ENCODE measurements around the gene ERN1.

The ERN1 gene

GRCh38 chr17:64157669-64158180 lies 27.8 kb upstream of the ERN1 start:
- no peak for DNase-seq

GRCh38 chr17:64156670-64157069 lies 26.7 kb upstream of the ERN1 start:
- DNase-seq: no peak

- no peak for DNase-seq
Observed at GRCh38 chr17:64155751-64156544, 26.0 kb upstream of the ERN1 start.

GRCh38 chr17:64155129-64155528 lies 25.2 kb upstream of the ERN1 start:
- no peak for DNase-seq

- no peak for DNase-seq
Observed at GRCh38 chr17:64154717-64155116, 24.8 kb upstream of the ERN1 start.

- DNase-seq: no peak
Observed at GRCh38 chr17:64154313-64154695, 24.4 kb upstream of the ERN1 start.

- DNase-seq: no peak
Observed at GRCh38 chr17:64153565-64154312, 23.8 kb upstream of the ERN1 start.

GRCh38 chr17:64152428-64153125 lies 22.6 kb upstream of the ERN1 start:
- DNase-seq: peak; percentile 83

- no peak for DNase-seq
Observed at GRCh38 chr17:64151016-64151368, 21.0 kb upstream of the ERN1 start.

GRCh38 chr17:64150237-64151015 lies 20.5 kb upstream of the ERN1 start:
- DNase-seq: no peak

- DNase-seq: no peak
Observed at GRCh38 chr17:64149196-64149595, 19.3 kb upstream of the ERN1 start.

- peak; percentile 59 for DNase-seq
Observed at GRCh38 chr17:64148699-64149098, 18.8 kb upstream of the ERN1 start.

GRCh38 chr17:64148017-64148631 lies 18.2 kb upstream of the ERN1 start:
- DNase-seq: peak; percentile 57

GRCh38 chr17:64147110-64148016 lies 17.4 kb upstream of the ERN1 start:
- DNase-seq: no peak

GRCh38 chr17:64146418-64147109 lies 16.6 kb upstream of the ERN1 start:
- DNase-seq: peak; percentile 68

- peak; percentile 100 for DNase-seq
Observed at GRCh38 chr17:64145751-64146417, 15.9 kb upstream of the ERN1 start.

GRCh38 chr17:64145375-64145750 lies 15.4 kb upstream of the ERN1 start:
- no peak for DNase-seq

GRCh38 chr17:64139542-64139941 lies 9.6 kb upstream of the ERN1 start:
- no peak for DNase-seq

GRCh38 chr17:64138441-64138840 lies 8.5 kb upstream of the ERN1 start:
- DNase-seq: no peak

- DNase-seq: no peak
Observed at GRCh38 chr17:64135000-64135399, 5.1 kb upstream of the ERN1 start.
